WTC11 (cell line): ENCODE data around the gene MYBL2. TPM values are rescaled to one million over a fixed set of nuclear protein-coding genes. Genes with fewer than 3 reads are reported as not detected.

Experiments used
- ATAC-seq: fragments of 200-7000 bp; cut with Tn5 transposase; 2 replicates; pipeline ENCODE4 v1.10.0; 2021; ENCODE audit warnings: mild to moderate bottlenecking, moderate library complexity
- CTCF ChIA-PET: fragments of 300-600 bp; sonication (Branson Sonifier 250); formaldehyde crosslinking; loops from one replicate; lab custom pipeline; 2021; ENCODE audit warnings: antibody characterized with exemption; lab: Charles Lee
- POLR2A ChIA-PET: fragments of 350-600 bp; sonication (Branson Sonifier 250); formaldehyde crosslinking; loops from one replicate; lab custom pipeline; 2021; ENCODE audit warnings: antibody characterized with exemption; lab: Charles Lee
- DNase-seq: peaks from one replicate; pipeline ENCODE4 v3.0.0; 2021; ENCODE audit warnings: low spot score
- H3K27ac Mint-ChIP-seq: 2 replicates; pipeline ENCODE4 v1.8.0; 2021; ENCODE audit warnings: mixed read lengths
- H3K27me3 Mint-ChIP-seq: 2 replicates; pipeline ENCODE4 v1.8.0; 2021; ENCODE audit warnings: low read depth, mild to moderate bottlenecking, moderate library complexity, mixed read lengths
- H3K36me3 Mint-ChIP-seq: 2 replicates; pipeline ENCODE4 v1.8.0; 2021; ENCODE audit warnings: mixed read lengths
- H3K4me1 Mint-ChIP-seq: 2 replicates; pipeline ENCODE4 v1.8.0; 2022; ENCODE audit warnings: mixed read lengths
- H3K4me3 Mint-ChIP-seq: 2 replicates; pipeline ENCODE4 v1.8.0; 2021; ENCODE audit warnings: mild to moderate bottlenecking, moderate library complexity, mixed read lengths
- H3K9me3 Mint-ChIP-seq: 2 replicates; pipeline ENCODE4 v1.8.0; 2021; ENCODE audit warnings: mixed read lengths
- AFF4 ChIP-seq: sonication (generic); formaldehyde crosslinking; IDR thresholded peaks from 2 replicates; pipeline ENCODE4 v1.8.1; 2023; ENCODE audit warnings: mild to moderate bottlenecking, missing genetic modification reagents, borderline replicate concordance
- ATF3 ChIP-seq: sonication (generic); formaldehyde crosslinking; conservative IDR thresholded peaks from 2 replicates; pipeline ENCODE4 v1.8.1; 2022; ENCODE audit warnings: mild to moderate bottlenecking, missing genetic modification reagents
- EMX1 ChIP-seq: fragments of 250-450 bp; sonication (Bioruptor Pico); IDR thresholded peaks from 2 replicates; pipeline ENCODE4 v1.8.0; 2021; ENCODE audit warnings: mild to moderate bottlenecking
- ERG ChIP-seq: fragments of 250-450 bp; sonication (Bioruptor Pico); IDR thresholded peaks from 2 replicates; pipeline ENCODE4 v1.8.0; 2021; ENCODE audit warnings: mild to moderate bottlenecking
- ESRRA ChIP-seq: sonication (generic); formaldehyde crosslinking; IDR thresholded peaks from 2 replicates; pipeline ENCODE4 v1.8.1; 2022; ENCODE audit warnings: mild to moderate bottlenecking, missing genetic modification reagents, borderline replicate concordance
- FOXJ3 ChIP-seq: sonication (generic); formaldehyde crosslinking; IDR thresholded peaks from 2 replicates; pipeline ENCODE4 v1.9.0; 2021; ENCODE audit warnings: missing genetic modification reagents, mild to moderate bottlenecking, borderline replicate concordance
- GABPB1 ChIP-seq: sonication (generic); formaldehyde crosslinking; IDR thresholded peaks from 2 replicates; pipeline ENCODE4 v1.8.1; 2023; ENCODE audit warnings: mild to moderate bottlenecking, missing genetic modification reagents
- GTF2I ChIP-seq: fragments of 250-450 bp; sonication (Bioruptor Pico); conservative IDR thresholded peaks from 2 replicates; pipeline ENCODE4 v1.4.0; 2021; ENCODE audit warnings: mild to moderate bottlenecking
- MYBL2 ChIP-seq: sonication (generic); formaldehyde crosslinking; IDR thresholded peaks from 2 replicates; pipeline ENCODE4 v1.8.1; 2023; ENCODE audit warnings: mild to moderate bottlenecking, moderate library complexity, missing genetic modification reagents
- NR1H2 ChIP-seq: sonication (generic); formaldehyde crosslinking; IDR thresholded peaks from 2 replicates; pipeline ENCODE4 v1.9.0; 2021; ENCODE audit warnings: mild to moderate bottlenecking, moderate library complexity, missing genetic modification reagents
- NR2C2 ChIP-seq: sonication (generic); formaldehyde crosslinking; IDR thresholded peaks from 2 replicates; pipeline ENCODE4 v1.8.0; 2022; ENCODE audit warnings: mild to moderate bottlenecking, missing genetic modification reagents
- OVOL2 ChIP-seq: fragments of 250-450 bp; sonication (Bioruptor Pico); IDR thresholded peaks from 2 replicates; pipeline ENCODE4 v1.9.0; 2021; ENCODE audit warnings: mild to moderate bottlenecking, borderline replicate concordance
- RORB ChIP-seq: fragments of 250-450 bp; sonication (Bioruptor Pico); IDR thresholded peaks from 2 replicates; pipeline ENCODE4 v1.9.0; 2021; ENCODE audit warnings: mild to moderate bottlenecking
- SMAD4 ChIP-seq: sonication (generic); formaldehyde crosslinking; IDR thresholded peaks from 2 replicates; pipeline ENCODE4 v1.8.0; 2022; ENCODE audit warnings: mild to moderate bottlenecking, missing genetic modification reagents
- SP1 ChIP-seq: sonication (generic); formaldehyde crosslinking; conservative IDR thresholded peaks from 2 replicates; pipeline ENCODE4 v1.8.1; 2022; ENCODE audit warnings: missing genetic modification reagents
- TEAD1 ChIP-seq: sonication (generic); formaldehyde crosslinking; IDR thresholded peaks from 2 replicates; pipeline ENCODE4 v1.8.0; 2022; ENCODE audit warnings: mild to moderate bottlenecking, missing genetic modification reagents
- ZBTB21 ChIP-seq: sonication (generic); formaldehyde crosslinking; IDR thresholded peaks from 2 replicates; pipeline ENCODE4 v1.8.1; 2023; ENCODE audit warnings: mild to moderate bottlenecking, missing genetic modification reagents, borderline replicate concordance
- ZNF263 ChIP-seq: sonication (generic); formaldehyde crosslinking; IDR thresholded peaks from 2 replicates; pipeline ENCODE4 v1.8.1; 2022; ENCODE audit warnings: low read depth, mild to moderate bottlenecking, moderate library complexity, missing genetic modification reagents
- ZNF281 ChIP-seq: sonication (generic); formaldehyde crosslinking; IDR thresholded peaks from 2 replicates; pipeline ENCODE4 v1.8.0; 2023; ENCODE audit warnings: mild to moderate bottlenecking, missing genetic modification reagents
- ZNF425 ChIP-seq: fragments of 250-450 bp; sonication (Bioruptor Pico); conservative IDR thresholded peaks from 2 replicates; pipeline ENCODE4 v1.9.0; 2021; ENCODE audit warnings: mild to moderate bottlenecking
- ZNF671 ChIP-seq: fragments of 250-450 bp; sonication (Bioruptor Pico); IDR thresholded peaks from 2 replicates; pipeline ENCODE4 v1.8.0; 2021; ENCODE audit warnings: mild to moderate bottlenecking
- total RNA-seq: library from RNA; stranded (reverse); gene quantifications from 3 replicates; pipeline ENCODE4 v1.2.3, GENCODE V29; 2021
- TF ChIP-seq, protein P1 (sequence below): sonication (generic); formaldehyde crosslinking; IDR thresholded peaks from 2 replicates; pipeline ENCODE4 v1.8.1; 2022; ENCODE audit warnings: missing genetic modification reagents, borderline replicate concordance
- TF ChIP-seq, protein P2 (sequence below): fragments of 250-450 bp; sonication (Bioruptor Pico); IDR thresholded peaks from 2 replicates; pipeline ENCODE4 v1.9.0; 2021; ENCODE audit warnings: mild to moderate bottlenecking
- TF ChIP-seq, protein P3 (sequence below): sonication (generic); formaldehyde crosslinking; IDR thresholded peaks from 2 replicates; pipeline ENCODE4 v1.8.1; 2023; ENCODE audit warnings: mild to moderate bottlenecking, missing genetic modification reagents, moderate library complexity
- TF ChIP-seq, protein P4 (sequence below): fragments of 250-450 bp; sonication (Bioruptor Pico); IDR thresholded peaks from 2 replicates; pipeline ENCODE4 v1.9.0; 2021; ENCODE audit warnings: moderate library complexity, mild to moderate bottlenecking, inconsistent platforms, borderline replicate concordance

Gene MYBL2
- total RNA-seq, 1 experiment from 2014 or later, result 166 TPM

GRCh38 chr20:43669332-43669731 is 2.4 kb downstream of the MYBL2 start (continued):
- TF ChIP-seq, protein P1, sequence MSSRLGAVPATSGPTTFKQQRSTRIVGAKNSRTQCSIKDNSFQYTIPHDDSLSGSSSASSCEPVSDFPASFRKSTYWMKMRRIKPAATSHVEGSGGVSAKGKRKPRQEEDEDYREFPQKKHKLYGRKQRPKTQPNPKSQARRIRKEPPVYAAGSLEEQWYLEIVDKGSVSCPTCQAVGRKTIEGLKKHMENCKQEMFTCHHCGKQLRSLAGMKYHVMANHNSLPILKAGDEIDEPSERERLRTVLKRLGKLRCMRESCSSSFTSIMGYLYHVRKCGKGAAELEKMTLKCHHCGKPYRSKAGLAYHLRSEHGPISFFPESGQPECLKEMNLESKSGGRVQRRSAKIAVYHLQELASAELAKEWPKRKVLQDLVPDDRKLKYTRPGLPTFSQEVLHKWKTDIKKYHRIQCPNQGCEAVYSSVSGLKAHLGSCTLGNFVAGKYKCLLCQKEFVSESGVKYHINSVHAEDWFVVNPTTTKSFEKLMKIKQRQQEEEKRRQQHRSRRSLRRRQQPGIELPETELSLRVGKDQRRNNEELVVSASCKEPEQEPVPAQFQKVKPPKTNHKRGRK (CRISPR knock-in tag), result no peak
- no peak for TF ChIP-seq SMAD4 (CRISPR knock-in tag)
- TF ChIP-seq TEAD1, result no peak
- no peak for TF ChIP-seq EMX1 (CRISPR knock-in tag)
- TF ChIP-seq ZBTB21 (CRISPR knock-in tag), result no peak
- TF ChIP-seq NR2C2, result no peak
- TF ChIP-seq, protein P2, sequence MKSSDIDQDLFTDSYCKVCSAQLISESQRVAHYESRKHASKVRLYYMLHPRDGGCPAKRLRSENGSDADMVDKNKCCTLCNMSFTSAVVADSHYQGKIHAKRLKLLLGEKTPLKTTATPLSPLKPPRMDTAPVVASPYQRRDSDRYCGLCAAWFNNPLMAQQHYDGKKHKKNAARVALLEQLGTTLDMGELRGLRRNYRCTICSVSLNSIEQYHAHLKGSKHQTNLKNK (CRISPR knock-in tag), result no peak
- no peak for TF ChIP-seq ZNF281 (CRISPR knock-in tag)
- TF ChIP-seq FOXJ3 (CRISPR knock-in tag), result no peak
- TF ChIP-seq AFF4, result no peak

- ATAC-seq (no peak), DNase-seq (no peak)
- H3K4me1 Mint-ChIP-seq, result peaks cover 4% of the 10 kb centered on the region
- no peaks in the 10 kb centered on the region for H3K9me3 Mint-ChIP-seq
- CTCF ChIA-PET, result no interaction called here
- H3K36me3 Mint-ChIP-seq, result peaks cover 15% of the 10 kb centered on the region
- no peak overlapping the region for H3K4me3 Mint-ChIP-seq
- POLR2A ChIA-PET, result no interaction called here
- H3K27me3 Mint-ChIP-seq, result peaks cover 9% of the 10 kb centered on the region
- no peak overlapping the region for H3K27ac Mint-ChIP-seq
- no peak for TF ChIP-seq ATF3 (CRISPR knock-in tag)
- TF ChIP-seq, protein P3, sequence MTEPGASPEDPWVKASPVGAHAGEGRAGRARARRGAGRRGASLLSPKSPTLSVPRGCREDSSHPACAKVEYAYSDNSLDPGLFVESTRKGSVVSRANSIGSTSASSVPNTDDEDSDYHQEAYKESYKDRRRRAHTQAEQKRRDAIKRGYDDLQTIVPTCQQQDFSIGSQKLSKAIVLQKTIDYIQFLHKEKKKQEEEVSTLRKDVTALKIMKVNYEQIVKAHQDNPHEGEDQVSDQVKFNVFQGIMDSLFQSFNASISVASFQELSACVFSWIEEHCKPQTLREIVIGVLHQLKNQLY (CRISPR knock-in tag), result no peak
- TF ChIP-seq SP1, result no peak
- no peak for TF ChIP-seq ZNF263
- no peak for TF ChIP-seq NR1H2
- no peak for TF ChIP-seq ZNF671 (CRISPR knock-in tag)
- no peak for TF ChIP-seq ERG (CRISPR knock-in tag)
- TF ChIP-seq ESRRA, result no peak
- TF ChIP-seq GTF2I (CRISPR knock-in tag), result no peak
- TF ChIP-seq MYBL2 (CRISPR knock-in tag), result no peak
- TF ChIP-seq, protein P4, sequence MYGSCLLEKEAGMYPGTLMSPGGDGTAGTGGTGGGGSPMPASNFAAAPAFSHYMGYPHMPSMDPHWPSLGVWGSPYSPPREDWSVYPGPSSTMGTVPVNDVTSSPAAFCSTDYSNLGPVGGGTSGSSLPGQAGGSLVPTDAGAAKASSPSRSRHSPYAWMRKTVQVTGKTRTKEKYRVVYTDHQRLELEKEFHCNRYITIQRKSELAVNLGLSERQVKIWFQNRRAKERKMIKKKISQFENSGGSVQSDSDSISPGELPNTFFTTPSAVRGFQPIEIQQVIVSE (CRISPR knock-in tag), result no peak
- no peak for TF ChIP-seq ZNF425 (CRISPR knock-in tag)
- no peak for TF ChIP-seq OVOL2
- no peak for TF ChIP-seq RORB
- TF ChIP-seq GABPB1 (CRISPR knock-in tag), result no peak
These were observed 3.5 kb downstream of the MYBL2 start for GRCh38 chr20:43670423-43670822.
